A549 treated with RU486 at 1 μM for 4 hours (cell line): ENCODE measurements around the gene ZNF600. TPM values are rescaled to one million over a fixed set of nuclear protein-coding genes. Genes with fewer than 3 reads are reported as not detected.

Experiments
- total RNA-seq: library from RNA; stranded (reverse); fragments of 200-300 nt; extraction: Qiagen RNA extraction; gene quantifications from 5 replicates; pipeline ENCODE4 v1.2.3, GENCODE V29; 2022; ENCODE audit warnings: low read depth

The ZNF600 gene
- total RNA-seq, result 0.09 to 0.56 TPM (median 0.13 TPM) in 5 replicates

DNA sequence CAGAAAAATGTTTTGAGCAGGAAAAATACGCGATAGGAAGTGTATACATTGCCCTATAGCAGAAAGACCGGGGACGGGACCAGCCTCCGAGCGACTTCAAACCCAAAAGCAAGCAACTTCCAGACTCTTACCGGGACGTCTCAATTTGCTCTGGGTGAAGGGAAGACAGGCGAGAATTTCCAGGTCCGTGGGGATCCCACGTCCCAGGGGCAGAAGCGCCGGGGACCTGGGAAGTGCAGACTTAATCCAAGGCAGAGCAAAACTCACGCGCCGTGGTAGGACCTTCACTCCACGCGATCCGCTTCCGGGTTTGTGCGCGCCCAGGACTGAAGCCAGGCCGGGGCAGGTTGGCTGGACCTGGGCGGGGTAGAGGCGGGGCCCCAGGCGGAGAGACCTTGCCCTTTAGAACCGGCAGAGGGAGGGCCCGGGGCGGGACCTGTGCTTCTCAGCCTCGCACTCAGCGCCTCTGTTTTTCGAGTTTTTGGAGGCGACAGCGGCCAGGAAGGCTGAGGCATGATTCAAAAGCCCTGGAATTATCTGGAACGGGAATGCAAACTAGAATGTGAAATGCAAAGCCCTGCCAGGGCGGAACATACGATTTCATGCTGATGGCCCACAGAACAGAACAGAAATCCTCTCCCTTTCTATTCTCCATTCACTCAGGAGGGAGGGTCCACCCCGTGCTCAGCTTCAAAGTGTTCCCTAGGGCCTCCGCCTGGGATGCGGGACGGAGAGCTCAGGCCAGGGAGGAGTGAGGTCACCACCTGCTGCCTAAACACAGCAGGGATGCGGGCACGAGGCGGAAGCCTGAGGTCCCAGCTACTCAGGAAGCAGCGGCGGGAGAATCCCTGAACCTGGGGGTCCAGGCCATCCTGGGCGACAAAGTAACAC, at the start of gene ZNF600:
Gene ZNF600 (minus strand): TSS at position 328 of the 891 bp plus-strand sequence. CDS start 7,903 bp downstream, outside the sequence.

DNA sequence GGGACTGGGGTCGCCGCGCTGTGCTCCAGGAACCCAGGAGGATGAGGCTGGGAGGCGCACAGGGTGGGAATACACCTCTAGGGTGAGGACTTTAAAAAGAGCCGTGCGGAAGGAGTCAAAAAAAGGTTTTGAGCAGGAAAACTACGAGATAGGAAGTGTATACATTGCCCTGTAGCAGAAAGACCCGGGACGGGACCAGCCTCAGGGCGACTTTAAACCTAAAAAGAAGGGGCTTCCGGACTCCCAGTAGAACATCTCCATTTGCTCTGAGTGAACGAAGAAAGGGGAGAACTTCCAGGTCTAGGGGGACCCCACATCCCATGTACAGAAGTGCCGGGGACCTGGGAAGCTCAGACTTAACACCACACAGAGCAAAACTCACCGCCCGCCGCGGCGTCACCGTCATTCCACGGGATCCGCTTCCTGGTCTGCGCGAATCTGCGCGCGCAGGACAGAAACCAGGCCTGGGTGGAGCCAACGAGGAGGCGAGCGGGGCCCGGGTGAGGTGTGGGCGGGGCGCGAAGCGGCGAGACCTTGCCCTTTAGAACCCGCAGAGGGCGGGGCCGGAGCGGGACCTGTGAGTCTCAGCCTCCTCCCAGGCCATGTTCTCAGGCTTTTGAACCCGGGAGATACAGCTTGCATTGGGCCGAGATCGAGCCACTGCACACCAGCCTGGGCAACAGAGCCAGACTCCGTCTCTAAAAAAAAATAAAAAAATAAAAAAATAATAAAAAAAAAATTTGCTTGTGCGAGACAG, 34.8 kb upstream of the ZNF600 start, which contains the start of gene ZNF28:
Gene ZNF28 (minus strand): TSS at position 430 of the 757 bp plus-strand sequence. CDS start 3,675 bp downstream, outside the sequence.

DNA sequence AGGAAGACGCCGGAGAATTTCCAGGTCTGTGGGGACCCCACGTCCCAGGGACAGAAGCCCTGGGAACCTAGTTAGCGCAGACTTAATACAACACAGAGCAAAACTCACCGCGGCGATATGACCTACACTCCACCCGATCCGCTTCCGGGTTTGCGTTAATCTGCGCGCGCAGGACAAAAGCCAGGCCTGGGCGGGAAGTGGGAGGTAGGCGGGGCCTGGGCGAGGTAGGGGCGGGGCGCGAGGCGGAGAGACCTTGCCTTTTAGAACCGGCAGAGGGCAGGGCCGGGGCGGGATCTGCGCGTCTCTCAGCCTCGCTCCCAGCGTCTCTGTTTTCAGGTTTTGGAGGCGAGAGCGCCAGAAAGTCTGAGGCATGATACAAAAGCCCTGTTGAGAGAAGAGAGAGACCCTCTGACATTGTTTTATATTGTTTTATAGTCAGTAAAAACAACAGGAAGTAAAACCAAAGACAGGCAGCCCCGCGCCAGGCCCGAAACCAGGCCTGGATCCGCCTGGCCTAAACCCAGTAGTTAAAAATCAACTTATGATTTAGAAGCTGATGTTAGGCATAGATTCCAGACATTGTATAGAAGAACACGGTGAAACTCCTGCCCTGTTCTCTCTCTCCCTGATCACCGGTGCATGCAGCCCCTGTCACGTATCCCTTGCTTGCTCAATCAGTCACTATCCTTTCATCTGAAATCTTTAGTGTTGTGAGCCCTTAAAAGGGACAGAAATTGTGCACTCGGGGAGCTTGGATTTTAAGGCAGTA, 51.5 kb downstream of the ZNF600 start, which contains the start of gene ZNF611:
Gene ZNF611 (minus strand): TSS at position 152 of the 769 bp plus-strand sequence. CDS start 19,150 bp downstream, outside the sequence.

Other genes with a start within 250 kb of the ZNF600 start
- gene ZNF701, start 216.5 kb downstream of the ZNF600 start, total RNA-seq, result 0.09 to 0.30 TPM (median 0.11 TPM) in 5 replicates
- 0.06 to 0.15 TPM (median 0.15 TPM) in 3 of 5 replicates, not detected in the others for gene ZNF83, start 148.4 kb downstream of the ZNF600 start, total RNA-seq
- gene ZNF611, start 51.7 kb downstream of the ZNF600 start, total RNA-seq, result 2.6 to 4.5 TPM (median 2.9 TPM) in 5 replicates
- 0.50 to 2.0 TPM (median 1.4 TPM) in 5 replicates for gene ZNF28, start 34.8 kb upstream of the ZNF600 start, total RNA-seq
- 0.39 to 0.86 TPM (median 0.61 TPM) in 5 replicates for gene ZNF468, start 70.8 kb upstream of the ZNF600 start, total RNA-seq
- not detected in 5 replicates for gene ZNF320, start 110.8 kb upstream of the ZNF600 start, total RNA-seq
- gene ZNF888, start 136.6 kb upstream of the ZNF600 start, total RNA-seq, result 0.02 TPM in 1 of 5 replicates, not detected in the others
- gene ZNF816, start 176.1 kb upstream of the ZNF600 start, total RNA-seq, result 0.17 to 0.20 TPM in 2 of 5 replicates, not detected in the others
- not detected in 5 replicates for gene ERVV-1, start 227.1 kb upstream of the ZNF600 start, total RNA-seq